Panc1 (cell line): ENCODE measurements around the gene GPR158. TPM values are rescaled to one million over a fixed set of nuclear protein-coding genes. Genes with fewer than 3 reads are reported as not detected.

Experiments
- ATAC-seq: fragments of 200-7000 bp; cut with Tn5 transposase; 2 replicates; pipeline ENCODE4 v1.9.1; 2020; ENCODE audit warnings: mild to moderate bottlenecking, moderate library complexity
- BruUV-seq: library from RNA; stranded (reverse); fragments of 400-500 nt; replicated peaks from 2 replicates; lab custom pipeline; 2021; lab: Mats Ljungman, UMichigan
- CTCF ChIA-PET: fragments of 300-600 bp; sonication (Branson Sonifier 250); formaldehyde crosslinking; loops from one replicate; lab custom pipeline; 2022; ENCODE audit warnings: antibody characterized with exemption; lab: Charles Lee
- POLR2A ChIA-PET: fragments of 300-600 bp; sonication (Branson Sonifier 250); formaldehyde crosslinking; loops from one replicate; lab custom pipeline; 2022; ENCODE audit warnings: antibody characterized with exemption; lab: Charles Lee
- DNase-seq: peaks from one replicate; pipeline ENCODE4 v3.0.0-alpha.2; 2010; ENCODE audit warnings: low read depth, low spot score
- H3K27ac ChIP-seq: 2 replicates; pipeline ENCODE4 v1.5.1; 2011; ENCODE audit warnings: mild to moderate bottlenecking, low read length, inconsistent platforms
- H3K27me3 ChIP-seq: fragments of 200-500 bp; sonication (Bioruptor generic); 2 replicates; pipeline ENCODE4 v1.6.0; 2014; ENCODE audit warnings: low read length, inconsistent platforms; ENCODE audit not compliant: control insufficient read depth, insufficient read depth
- H3K36me3 ChIP-seq: fragments of 200-500 bp; sonication (Bioruptor generic); 2 replicates; pipeline ENCODE4 v1.5.1; 2014; ENCODE audit warnings: inconsistent platforms, mild to moderate bottlenecking, low read length, moderate library complexity; ENCODE audit not compliant: control insufficient read depth, insufficient read depth
- H3K4me1 ChIP-seq: 2 replicates; pipeline ENCODE4 v1.5.1; 2011; ENCODE audit warnings: inconsistent platforms, mild to moderate bottlenecking, low read length, moderate library complexity; ENCODE audit not compliant: control insufficient read depth, insufficient read depth
- H3K4me3 ChIP-seq, 2 experiments: 2 replicates each; pipeline ENCODE4 v1.5.1; 2011 to 2012; ENCODE audit warnings: low read depth in 2 of 2, low read length in 2 of 2, mild to moderate bottlenecking in 2 of 2, inconsistent platforms in 1 of 2, moderate library complexity in 1 of 2
- H3K9me3 ChIP-seq: fragments of 200-500 bp; sonication (Bioruptor generic); 2 replicates; pipeline ENCODE4 v1.5.1; 2014; ENCODE audit warnings: low read depth, mild to moderate bottlenecking, inconsistent platforms, low read length, moderate library complexity; ENCODE audit not compliant: control insufficient read depth, insufficient read depth
- CTCF ChIP-seq: fragments of 450-650 bp; IDR thresholded peaks from 2 replicates; pipeline ENCODE4 v1.5.1; 2017; ENCODE audit warnings: mild to moderate bottlenecking
- POLR2AphosphoS5 ChIP-seq: IDR thresholded peaks from 2 replicates; pipeline ENCODE4 v1.6.1; 2012; ENCODE audit warnings: mild to moderate bottlenecking, low read depth, low read length, moderate library complexity
- REST ChIP-seq, 2 experiments: IDR thresholded peaks; 2 replicates each; pipeline ENCODE4 v1.6.1; 2011 to 2012; ENCODE audit warnings: low read depth in 2 of 2, control low read depth in 1 of 2, low read length in 1 of 2, mild to moderate bottlenecking in 1 of 2, moderate library complexity in 1 of 2; ENCODE audit not compliant: insufficient read depth in 1 of 2
- SIN3A ChIP-seq: IDR thresholded peaks from 2 replicates; pipeline ENCODE4 v1.6.1; 2012; ENCODE audit warnings: low read depth, mild to moderate bottlenecking, low read length, moderate library complexity, borderline replicate concordance; ENCODE audit not compliant: insufficient read depth
- TCF7L2 ChIP-seq: IDR thresholded peaks from 2 replicates; pipeline ENCODE4 v1.6.1; 2011; ENCODE audit warnings: mild to moderate bottlenecking, low read depth, low read length, inconsistent platforms
- in situ Hi-C: cut with HindIII; loops from 2 replicates; pipeline ENCODE4 v1.10.0; 2016; ENCODE audit warnings: low sequenced_read_pairs, low pct_unique_long_range_greater_than_20kb
- intact Hi-C: fragments of 100-400 bp; cut with micrococcal nuclease; formaldehyde crosslinking; loops from one replicate; pipeline ENCODE4 v1.10.0; 2022; ENCODE audit not compliant: unreplicated experiment
- total RNA-seq: library from RNA; stranded (reverse); gene quantifications from one replicate; pipeline ENCODE4 v1.2.1, GENCODE V29; 2021; ENCODE audit not compliant: unreplicated experiment

The GPR158 gene
- total RNA-seq, 1 experiment from 2014 or later: 0.64 TPM

- TF ChIP-seq SIN3A (no peak), CTCF (no peak), TCF7L2 (no peak), POLR2AphosphoS5 (no peak), REST (IDR thresholded peaks at IDR 0.05; ENCODE audit: insufficient read depth in 1 of 2, low read depth in 2 of 2, low read length in 1 of 2) (no peak)
- POLR2A ChIA-PET: no interaction called here
- no TSS peak for BruUV-seq
- no peak overlapping the region for H3K27ac ChIP-seq
- H3K27me3 ChIP-seq: no peaks in the 10 kb centered on the region
- CTCF ChIA-PET: no interaction called here
- intact Hi-C loops (no loop called here), in situ Hi-C loops (no loop called here)
- H3K4me1 ChIP-seq: no peaks in the 10 kb centered on the region
- no peaks in the 10 kb centered on the region for H3K9me3 ChIP-seq
- ATAC-seq (no peak), DNase-seq (no peak)
- no peaks in the 10 kb centered on the region for H3K36me3 ChIP-seq
- no peak overlapping the region for H3K4me3 ChIP-seq
Measured at GRCh38 chr10:25296324-25296723, 121.5 kb downstream of the GPR158 start.

DNA sequence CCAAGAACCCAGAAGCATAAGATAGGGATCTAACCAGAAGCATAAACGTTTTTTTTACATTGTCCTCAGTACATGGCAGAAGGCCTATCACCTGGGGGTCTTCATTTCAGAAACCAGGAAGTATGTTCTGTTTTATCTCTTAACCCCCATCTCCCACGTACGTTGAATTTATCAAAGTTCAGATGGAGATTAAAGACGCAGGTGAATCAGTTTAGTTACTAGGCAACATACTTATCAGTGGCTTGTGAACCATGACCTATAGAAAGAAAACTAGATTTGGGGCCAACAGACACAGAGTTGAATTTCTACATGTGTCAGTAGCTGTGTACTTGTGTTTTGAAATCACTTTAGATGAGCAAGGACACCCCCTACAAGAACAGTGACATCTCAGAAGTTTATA is 122.7 kb downstream of the GPR158 start:
- in situ Hi-C loops: no loop called here
- BruUV-seq: no TSS peak
- TF ChIP-seq POLR2AphosphoS5: no peak
- no peak for TF ChIP-seq TCF7L2
- no peak for TF ChIP-seq CTCF
- TF ChIP-seq REST (IDR thresholded peaks at IDR 0.05; ENCODE audit: insufficient read depth in 1 of 2, low read depth in 2 of 2, low read length in 1 of 2): no peak
- TF ChIP-seq SIN3A: no peak
- ATAC-seq (no peak), DNase-seq (no peak)
- POLR2A ChIA-PET: no interaction called here
- no peaks in the 10 kb centered on the region for H3K4me1 ChIP-seq
- H3K9me3 ChIP-seq: no peaks in the 10 kb centered on the region
- H3K36me3 ChIP-seq: no peaks in the 10 kb centered on the region
- no peaks in the 10 kb centered on the region for H3K27me3 ChIP-seq
- intact Hi-C loops: no loop called here
- no peak overlapping the region for H3K4me3 ChIP-seq
- no peak overlapping the region for H3K27ac ChIP-seq
- CTCF ChIA-PET: no interaction called here
